Prostate gland (tissue), 2 donors: Measurements from ENCODE around the gene LRCH4. TPM values are rescaled to one million over a fixed set of nuclear protein-coding genes. Genes with fewer than 3 reads are reported as not detected.

ENCODE experiments used
- DNase-seq: peaks from one replicate; pipeline ENCODE4 v3.0.0-alpha.2; 2019; ENCODE audit warnings: low spot score
- H3K27ac ChIP-seq, 2 donors: fragments of 200-600 bp; sonication (generic); 2 replicates each; pipeline ENCODE4 v1.5.1; 2017 to 2019
- H3K27me3 ChIP-seq: fragments of 200-600 bp; sonication (generic); replicated peaks from 2 replicates; pipeline ENCODE4 v1.5.1; 2019; ENCODE audit not compliant: insufficient read depth
- H3K36me3 ChIP-seq, 2 donors: fragments of 200-600 bp; sonication (generic); 1 replicate in 1 of 2; 2 replicates in 1 of 2; pipeline versions ENCODE4 v1.5.1 to v1.8.1; 2017 to 2019
- H3K4me1 ChIP-seq: fragments of 200-600 bp; sonication (generic); replicated peaks from 2 replicates; pipeline ENCODE4 v1.5.1; 2019
- H3K4me3 ChIP-seq, 2 donors: fragments of 200-600 bp; sonication (generic); 2 replicates each; pipeline ENCODE4 v1.5.1; 2017 to 2019
- H3K9me3 ChIP-seq: fragments of 200-600 bp; sonication (generic); 2 replicates; pipeline ENCODE4 v1.5.1; 2017
- POLR2A ChIP-seq: fragments of 450-650 bp; IDR thresholded peaks from one replicate; pipeline ENCODE4 v1.6.1; 2016; ENCODE audit warnings: antibody characterized with exemption, mild to moderate bottlenecking
- POLR2AphosphoS5 ChIP-seq: sonication (generic); formaldehyde crosslinking; IDR thresholded peaks from one replicate; pipeline ENCODE4 v1.6.1; 2017; ENCODE audit warnings: antibody characterized with exemption
- WGBS: methylation state at CpG from one replicate; pipeline ENCODE4 v1.1.5; 2018; 5-methylcytosine and 5-hydroxymethylcytosine counted together
- intact Hi-C: fragments of 100-400 bp; cut with DNase I; formaldehyde crosslinking; loops from one replicate; pipeline ENCODE4 v1.14.2; 2022
- total RNA-seq, 2 donors: library from RNA; depleted of rRNA; stranded (reverse); fragments of >200 nt; gene quantifications; one replicate each; pipeline ENCODE4 v1.1.0, GENCODE V29; 2016
- TF ChIP-seq, protein P1 (sequence below), 4 experiments: fragments of 200-600 bp in 2 of 4; fragments of 450-650 bp in 2 of 4; sonication (generic) in 2 of 4; IDR thresholded peaks; 1 replicate in 3 of 4; 2 replicates in 1 of 4; pipeline ENCODE4 v1.5.1; 2016 to 2019; ENCODE audit warnings: antibody characterized with exemption in 4 of 4, mild to moderate bottlenecking in 2 of 4, moderate library complexity in 2 of 4

Gene LRCH4
- total RNA-seq, 2 donors from 2014 or later = 66.8 to 202 TPM

DNA sequence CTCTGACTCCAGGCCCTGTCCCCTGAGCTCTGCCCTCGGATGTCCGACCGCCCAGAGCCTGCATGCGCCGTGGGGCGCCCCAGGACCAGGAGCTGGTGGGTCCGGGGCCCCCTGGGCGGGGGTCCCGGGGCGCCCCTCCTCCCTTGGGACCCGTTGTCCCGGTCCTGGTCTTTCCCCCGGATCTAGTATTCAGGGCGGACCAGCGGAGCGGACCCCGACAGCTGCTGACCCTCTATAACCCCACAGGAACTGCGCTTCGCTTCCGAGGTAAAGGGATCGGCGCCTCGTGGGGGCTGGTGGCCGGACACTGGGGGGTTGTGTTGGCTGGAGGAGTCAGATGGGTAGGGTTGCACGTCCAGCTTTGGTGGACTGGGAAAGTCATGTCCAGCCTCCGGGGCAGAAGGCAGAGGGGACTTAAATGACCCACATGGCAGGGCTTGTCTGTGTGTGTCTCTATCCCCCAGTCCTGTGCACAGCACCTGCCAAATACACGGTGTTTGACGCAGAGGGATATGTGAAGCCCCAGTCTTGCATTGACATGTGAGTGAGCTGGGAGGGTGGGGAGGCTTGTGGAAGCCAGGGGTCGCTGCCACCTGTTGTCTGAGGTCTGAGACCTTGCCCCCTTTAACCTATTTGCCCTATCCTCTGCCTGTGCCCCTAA lies 26.9 kb upstream of the LRCH4 start:
- H3K27me3 ChIP-seq = no peaks in the 10 kb centered on the region
- H3K9me3 ChIP-seq = no peaks in the 10 kb centered on the region
- WGBS = 2% methylated on average over 28 of the region's 29 CpGs
- peak overlapping the region; percentile 96 to 97 for H3K27ac ChIP-seq
- H3K36me3 ChIP-seq = no peaks in the 10 kb centered on the region
- peak overlapping the region; percentile 63 to 69 for H3K4me3 ChIP-seq
- DNase-seq = no peak
- TF ChIP-seq, protein P1, sequence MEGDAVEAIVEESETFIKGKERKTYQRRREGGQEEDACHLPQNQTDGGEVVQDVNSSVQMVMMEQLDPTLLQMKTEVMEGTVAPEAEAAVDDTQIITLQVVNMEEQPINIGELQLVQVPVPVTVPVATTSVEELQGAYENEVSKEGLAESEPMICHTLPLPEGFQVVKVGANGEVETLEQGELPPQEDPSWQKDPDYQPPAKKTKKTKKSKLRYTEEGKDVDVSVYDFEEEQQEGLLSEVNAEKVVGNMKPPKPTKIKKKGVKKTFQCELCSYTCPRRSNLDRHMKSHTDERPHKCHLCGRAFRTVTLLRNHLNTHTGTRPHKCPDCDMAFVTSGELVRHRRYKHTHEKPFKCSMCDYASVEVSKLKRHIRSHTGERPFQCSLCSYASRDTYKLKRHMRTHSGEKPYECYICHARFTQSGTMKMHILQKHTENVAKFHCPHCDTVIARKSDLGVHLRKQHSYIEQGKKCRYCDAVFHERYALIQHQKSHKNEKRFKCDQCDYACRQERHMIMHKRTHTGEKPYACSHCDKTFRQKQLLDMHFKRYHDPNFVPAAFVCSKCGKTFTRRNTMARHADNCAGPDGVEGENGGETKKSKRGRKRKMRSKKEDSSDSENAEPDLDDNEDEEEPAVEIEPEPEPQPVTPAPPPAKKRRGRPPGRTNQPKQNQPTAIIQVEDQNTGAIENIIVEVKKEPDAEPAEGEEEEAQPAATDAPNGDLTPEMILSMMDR (IDR thresholded peaks at IDR 0.05) = no peak
- TF ChIP-seq POLR2A (no peak), POLR2AphosphoS5 (no peak)
- intact Hi-C loops = loop anchor here (2.0 to 5.0 kb wide), 2 partner anchors 60 to 79 kb away; partner anchors contain the start of genes GIGYF1 and GNB2
- peaks cover 5% of the 10 kb centered on the region for H3K4me1 ChIP-seq

GRCh38 chr7:100611983-100612729 lies 26.2 kb upstream of the LRCH4 start, which contains the start of gene MOSPD3:
MOSPD3 (plus strand) TSS chr7:100612540; CDS start chr7:100612792, 252 bp downstream.
- Histone ChIP-seq H3K36me3 (no peaks in the 10 kb centered on the region), H3K4me1 (peaks cover 5% of the 10 kb centered on the region), H3K4me3 (peak within 1 kb of the TSS; percentile 63 to 69), H3K27ac (peak within 1 kb of the TSS; percentile 96 to 97), H3K27me3 (no peaks in the 10 kb centered on the region), H3K9me3 (no peaks in the 10 kb centered on the region)
- TF ChIP-seq POLR2AphosphoS5 (peak; percentile 93), POLR2A (peak; percentile 72)
- TF ChIP-seq, protein P1 (IDR thresholded peaks at IDR 0.05) = peak in 2 of 4 experiments; percentile 28 to 42
- intact Hi-C loops = loop anchor here (2.0 to 5.0 kb wide), 2 partner anchors 61 to 80 kb away; partner anchors contain the start of genes GIGYF1 and GNB2
- WGBS = 1% methylated on average over 61 of the region's 61 CpGs
- DNase-seq = peak; percentile 99

GRCh38 chr7:100609958-100610357 lies 24.0 kb upstream of the LRCH4 start:
- no peak overlapping the region for H3K27ac ChIP-seq
- peaks cover 5% of the 10 kb centered on the region for H3K4me1 ChIP-seq
- intact Hi-C loops = loop anchor here (5.0 kb wide), 1 partner anchor 82 kb away; the partner anchor contains the start of gene GIGYF1
- no peak for DNase-seq
- no peaks in the 10 kb centered on the region for H3K9me3 ChIP-seq
- no peak overlapping the region for H3K4me3 ChIP-seq
- H3K27me3 ChIP-seq = no peaks in the 10 kb centered on the region
- TF ChIP-seq, protein P1 (IDR thresholded peaks at IDR 0.05) = no peak
- TF ChIP-seq POLR2A (no peak), POLR2AphosphoS5 (no peak)
- H3K36me3 ChIP-seq = no peaks in the 10 kb centered on the region
- 98% methylated on average over 5 of the region's 5 CpGs for WGBS

- intact Hi-C loops = no loop called here
- no peak for DNase-seq
- WGBS = 78% methylated on average over 8 of the region's 8 CpGs
- Histone ChIP-seq H3K4me3 (no peak overlapping the region), H3K27ac (no peak overlapping the region), H3K9me3 (no peaks in the 10 kb centered on the region), H3K36me3 (no peaks in the 10 kb centered on the region), H3K27me3 (no peaks in the 10 kb centered on the region), H3K4me1 (no peaks in the 10 kb centered on the region)
- TF ChIP-seq POLR2AphosphoS5 = no peak
- TF ChIP-seq, protein P1 (IDR thresholded peaks at IDR 0.05) = no peak
Measured at GRCh38 chr7:100607111-100607510, 21.2 kb upstream of the LRCH4 start.
